CD4-positive, alpha-beta T cell (primary cell): ENCODE data around the gene CCDC102B. TPM values are rescaled to one million over a fixed set of nuclear protein-coding genes. Genes with fewer than 3 reads are reported as not detected.

Experiments used
- ATAC-seq: fragments of 200-7000 bp; cut with Tn5 transposase; one replicate; pipeline ENCODE4 v1.10.0; 2022; ENCODE audit warnings: mild to moderate bottlenecking; ENCODE audit not compliant: poor library complexity
- CTCF ChIA-PET: fragments of 350-600 bp; sonication (Branson Sonifier 250); formaldehyde crosslinking; loops from one replicate; lab custom pipeline; 2021; ENCODE audit warnings: antibody characterized with exemption, inconsistent platforms; lab: Charles Lee
- POLR2A ChIA-PET: fragments of 350-600 bp; sonication (Branson Sonifier 250); formaldehyde crosslinking; loops from one replicate; lab custom pipeline; 2021; ENCODE audit warnings: antibody characterized with exemption, inconsistent platforms; lab: Charles Lee
- DNase-seq, 14 experiments: peaks; one replicate each; pipeline ENCODE4 v3.0.0-alpha.2; 2013 to 2020; ENCODE audit warnings: mixed read lengths in 2 of 14
- H3K27ac ChIP-seq, 2 donors: one replicate each; pipeline versions ENCODE4 v1.5.1 to v1.7.0; 2013; ENCODE audit warnings: low read length in 2 of 2, low read depth in 1 of 2, mild to moderate bottlenecking in 1 of 2
- H3K27me3 ChIP-seq, 2 experiments: 1 replicate in 1 of 2; 2 replicates in 1 of 2; pipeline versions ENCODE4 v1.6.1 to v1.7.0; 2013; ENCODE audit warnings: low read length in 2 of 2, control low read depth in 1 of 2, mild to moderate bottlenecking in 1 of 2, moderate library complexity in 1 of 2; ENCODE audit not compliant: insufficient read depth in 2 of 2, control insufficient read depth in 1 of 2
- H3K36me3 ChIP-seq: one replicate; pipeline ENCODE4 v1.6.1; 2013; ENCODE audit warnings: low read length, control low read depth; ENCODE audit not compliant: insufficient read depth
- H3K4me1 ChIP-seq: one replicate; pipeline ENCODE4 v1.6.1; 2013; ENCODE audit warnings: low read length, control low read depth; ENCODE audit not compliant: insufficient read depth
- H3K4me3 ChIP-seq: one replicate; pipeline ENCODE4 v1.5.1; 2013; ENCODE audit warnings: mild to moderate bottlenecking, low read length, moderate library complexity
- H3K9me3 ChIP-seq, 2 experiments: 1 replicate in 1 of 2; 2 replicates in 1 of 2; pipeline versions ENCODE4 v1.6.1 to v1.7.0; 2013; ENCODE audit warnings: low read length in 2 of 2, mild to moderate bottlenecking in 2 of 2, control low read depth in 1 of 2, moderate library complexity in 1 of 2; ENCODE audit not compliant: control insufficient read depth in 1 of 2, insufficient read depth in 1 of 2
- H3K27ac Mint-ChIP-seq: one replicate; pipeline ENCODE4 v1.8.0; 2020; ENCODE audit warnings: mixed read lengths
- H3K27me3 Mint-ChIP-seq: one replicate; pipeline ENCODE4 v1.8.0; 2021; ENCODE audit warnings: mixed read lengths
- H3K36me3 Mint-ChIP-seq: one replicate; pipeline ENCODE4 v1.8.0; 2021; ENCODE audit warnings: low read depth, mixed read lengths
- H3K4me1 Mint-ChIP-seq: one replicate; pipeline ENCODE4 v1.8.0; 2021; ENCODE audit warnings: low read depth, mixed read lengths
- H3K4me3 Mint-ChIP-seq: one replicate; pipeline ENCODE4 v1.8.0; 2020; ENCODE audit warnings: mild to moderate bottlenecking, mixed read lengths
- H3K9me3 Mint-ChIP-seq: one replicate; pipeline ENCODE4 v1.8.0; 2020; ENCODE audit warnings: mixed read lengths
- intact Hi-C, 2 experiments: fragments of 100-400 bp; cut with DNase I in 1 of 2; cut with micrococcal nuclease in 1 of 2; formaldehyde crosslinking; loops; one replicate each; pipeline versions ENCODE4 v1.15.1 to v1.9.0; 2023 to 2025; cut with DNase I, micrococcal nuclease
- total RNA-seq, 174 experiments: library from RNA in 2 of 174; stranded (reverse) in 2 of 174; gene quantifications; one replicate each; pipeline ENCODE4 v1.2.3 and lab custom pipeline; 2021 to 2026
- TF ChIP-seq, protein P1 (sequence below): fragments of 200-600 bp; IDR thresholded peaks from one replicate; pipeline ENCODE4 v1.8.0; 2022; ENCODE audit warnings: antibody characterized with exemption, mild to moderate bottlenecking

The CCDC102B gene
- total RNA-seq, 2 experiments from 2014 or later: 2.6 to 3.0 TPM

DNA sequence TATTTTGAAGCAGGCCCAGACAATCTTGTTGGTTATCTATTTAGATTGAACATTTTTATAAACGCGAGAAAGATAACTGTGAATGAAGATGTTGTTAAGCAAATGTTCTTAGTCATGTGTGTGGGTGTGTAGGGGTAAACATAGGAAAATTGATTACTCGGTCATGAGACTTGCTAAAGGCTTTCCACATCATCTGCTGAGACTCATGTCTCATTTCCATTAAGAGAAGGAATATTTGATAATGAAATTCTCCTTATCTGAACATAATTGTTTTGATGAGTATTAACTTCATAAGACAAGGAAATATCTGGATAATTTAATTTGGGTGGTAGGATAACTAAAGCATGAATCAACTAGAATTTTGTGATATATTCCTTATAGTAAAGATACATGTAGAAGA is 19.7 kb downstream of the CCDC102B start:
- Mint-ChIP-seq H3K36me3 (no peaks in the 10 kb centered on the region), H3K4me3 (no peak overlapping the region), H3K9me3 (no peaks in the 10 kb centered on the region), H3K4me1 (no peaks in the 10 kb centered on the region), H3K27ac (no peak overlapping the region), H3K27me3 (no peaks in the 10 kb centered on the region)
- Histone ChIP-seq H3K36me3 (no peaks in the 10 kb centered on the region), H3K4me1 (no peaks in the 10 kb centered on the region), H3K27me3 (no peaks in the 10 kb centered on the region), H3K9me3 (no peaks in the 10 kb centered on the region), H3K27ac (no peak overlapping the region), H3K4me3 (no peak overlapping the region)
- DNase-seq (no peak), ATAC-seq (no peak)
- intact Hi-C loops: no loop called here
- ChIA-PET CTCF (no interaction called here), POLR2A (no interaction called here)
- TF ChIP-seq, protein P1, sequence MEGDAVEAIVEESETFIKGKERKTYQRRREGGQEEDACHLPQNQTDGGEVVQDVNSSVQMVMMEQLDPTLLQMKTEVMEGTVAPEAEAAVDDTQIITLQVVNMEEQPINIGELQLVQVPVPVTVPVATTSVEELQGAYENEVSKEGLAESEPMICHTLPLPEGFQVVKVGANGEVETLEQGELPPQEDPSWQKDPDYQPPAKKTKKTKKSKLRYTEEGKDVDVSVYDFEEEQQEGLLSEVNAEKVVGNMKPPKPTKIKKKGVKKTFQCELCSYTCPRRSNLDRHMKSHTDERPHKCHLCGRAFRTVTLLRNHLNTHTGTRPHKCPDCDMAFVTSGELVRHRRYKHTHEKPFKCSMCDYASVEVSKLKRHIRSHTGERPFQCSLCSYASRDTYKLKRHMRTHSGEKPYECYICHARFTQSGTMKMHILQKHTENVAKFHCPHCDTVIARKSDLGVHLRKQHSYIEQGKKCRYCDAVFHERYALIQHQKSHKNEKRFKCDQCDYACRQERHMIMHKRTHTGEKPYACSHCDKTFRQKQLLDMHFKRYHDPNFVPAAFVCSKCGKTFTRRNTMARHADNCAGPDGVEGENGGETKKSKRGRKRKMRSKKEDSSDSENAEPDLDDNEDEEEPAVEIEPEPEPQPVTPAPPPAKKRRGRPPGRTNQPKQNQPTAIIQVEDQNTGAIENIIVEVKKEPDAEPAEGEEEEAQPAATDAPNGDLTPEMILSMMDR: no peak

DNA sequence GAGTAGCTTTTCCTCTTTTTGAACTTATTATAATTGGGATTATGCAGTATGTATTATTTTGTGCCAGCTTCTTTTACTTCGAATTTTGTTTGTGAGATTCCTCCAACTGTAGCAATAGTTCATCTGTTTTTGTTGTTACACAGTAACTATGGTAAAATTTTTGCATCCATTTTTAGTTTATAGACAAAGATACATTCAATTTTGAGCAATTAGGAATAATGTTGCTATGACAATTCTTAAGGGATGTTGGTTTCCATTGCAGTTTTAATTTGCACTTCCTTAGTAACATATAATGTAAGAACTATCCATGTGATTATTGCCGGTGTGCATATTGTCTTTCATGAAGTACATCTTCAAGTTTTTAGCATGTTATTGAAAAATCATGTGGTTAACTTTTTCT is 20.7 kb downstream of the CCDC102B start:
- Mint-ChIP-seq H3K36me3 (no peaks in the 10 kb centered on the region), H3K4me3 (no peak overlapping the region), H3K9me3 (no peaks in the 10 kb centered on the region), H3K27ac (no peak overlapping the region), H3K4me1 (no peaks in the 10 kb centered on the region), H3K27me3 (no peaks in the 10 kb centered on the region)
- H3K4me1 ChIP-seq: no peaks in the 10 kb centered on the region
- TF ChIP-seq, protein P1: no peak
- no peak overlapping the region for H3K4me3 ChIP-seq
- DNase-seq: no peak
- H3K27ac ChIP-seq: no peak overlapping the region
- H3K36me3 ChIP-seq: no peaks in the 10 kb centered on the region
- no peaks in the 10 kb centered on the region for H3K9me3 ChIP-seq
- POLR2A ChIA-PET: interaction anchor here (0.6 kb wide), 1 partner anchor 1457 kb away, joined by 3 read pairs; no protein-coding TSS in a partner anchor
- CTCF ChIA-PET: no interaction called here
- no peak for ATAC-seq
- intact Hi-C loops: no loop called here
- H3K27me3 ChIP-seq: no peaks in the 10 kb centered on the region

DNA sequence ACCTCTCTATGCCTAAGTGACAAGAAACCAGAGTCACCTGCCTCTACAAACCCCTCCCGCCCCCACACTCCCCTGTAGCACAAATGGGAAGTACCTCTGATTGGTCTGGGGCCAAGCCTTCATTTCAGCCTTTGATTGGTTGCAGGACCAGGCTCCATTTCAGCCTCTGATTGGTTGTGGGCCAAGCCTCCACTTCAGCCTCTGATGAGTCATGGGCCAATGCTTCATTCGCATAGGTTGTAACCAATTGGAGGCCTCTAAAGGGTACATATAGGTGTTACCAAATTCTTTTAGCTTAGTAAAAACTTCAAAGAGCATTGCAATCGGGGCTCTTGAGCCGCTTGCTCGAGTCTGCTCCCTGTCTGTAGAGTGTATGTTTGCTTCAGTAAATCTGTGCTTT is 25.0 kb downstream of the CCDC102B start:
- Histone ChIP-seq H3K27ac (no peak overlapping the region), H3K36me3 (no peaks in the 10 kb centered on the region), H3K9me3 (no peaks in the 10 kb centered on the region), H3K4me1 (no peaks in the 10 kb centered on the region), H3K4me3 (no peak overlapping the region), H3K27me3 (no peaks in the 10 kb centered on the region)
- no peaks in the 10 kb centered on the region for H3K27me3 Mint-ChIP-seq
- H3K4me3 Mint-ChIP-seq: no peak overlapping the region
- no peaks in the 10 kb centered on the region for H3K4me1 Mint-ChIP-seq
- TF ChIP-seq, protein P1: no peak
- H3K9me3 Mint-ChIP-seq: no peaks in the 10 kb centered on the region
- intact Hi-C loops: no loop called here
- no peak for ATAC-seq
- H3K36me3 Mint-ChIP-seq: no peaks in the 10 kb centered on the region
- CTCF ChIA-PET: no interaction called here
- H3K27ac Mint-ChIP-seq: no peak overlapping the region
- DNase-seq: no peak
- POLR2A ChIA-PET: no interaction called here
